GM10266 (cell line): ENCODE measurements around the gene DCAKD.

Experiments
- DNase-seq: peaks from one replicate; pipeline ENCODE4 v3.0.0; 2012; ENCODE audit errors: extremely low spot score
- CTCF ChIP-seq: IDR thresholded peaks from 2 replicates; pipeline ENCODE4 v1.5.1; 2012; ENCODE audit warnings: mild to moderate bottlenecking, low read depth; ENCODE audit not compliant: control insufficient read depth, insufficient read depth; ENCODE audit errors: missing control alignments

DCAKD gene

DNA sequence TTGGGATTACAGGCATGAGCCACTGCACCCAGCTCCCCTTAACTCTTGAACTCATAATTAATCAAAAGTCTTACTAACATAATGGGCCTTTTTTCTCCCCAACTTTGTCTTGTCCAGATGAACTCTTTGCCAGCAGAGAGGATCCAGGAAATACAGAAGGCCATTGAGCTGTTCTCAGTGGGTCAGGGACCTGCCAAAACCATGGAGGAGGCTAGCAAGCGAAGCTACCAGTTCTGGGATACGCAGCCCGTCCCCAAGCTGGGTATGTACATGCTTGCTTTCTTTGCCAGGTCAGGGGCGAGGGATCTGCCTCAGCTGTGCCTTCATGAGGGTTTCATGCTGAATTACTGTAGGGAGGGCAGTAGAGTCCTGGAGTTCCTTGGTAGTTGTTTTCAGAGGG, 35.0 kb upstream of the DCAKD start:
- TF ChIP-seq CTCF, result no peak
- DNase-seq, result no peak

- TF ChIP-seq CTCF, result no peak
Measured at GRCh38 chr17:45081047-45081703, 29.7 kb upstream of the DCAKD start.

DNA sequence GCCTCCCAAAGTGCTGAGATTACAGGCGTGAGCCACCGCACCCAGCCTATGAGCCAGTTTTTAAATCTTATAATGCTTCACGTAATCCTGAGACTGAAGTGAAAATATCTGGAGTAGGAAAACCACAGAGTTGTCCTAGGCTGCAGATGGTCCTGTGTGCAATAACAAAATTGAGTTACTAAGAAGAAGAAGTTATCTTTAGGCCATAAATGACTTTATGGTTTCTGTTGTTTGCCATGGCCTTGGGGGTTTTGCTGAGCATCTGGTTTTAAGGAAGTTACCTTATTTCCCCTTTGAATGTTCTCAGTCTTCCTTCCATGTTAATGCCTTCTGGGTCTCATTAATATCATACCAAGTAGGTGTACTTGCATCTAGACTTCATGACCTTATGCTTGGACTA, 26.2 kb upstream of the DCAKD start:
- DNase-seq, result peak; percentile 38

More at GRCh38 chr17:45081047-45081703, 29.7 kb upstream of the DCAKD start:
- DNase-seq, result no peak

GRCh38 chr17:45073414-45074070, 22.1 kb upstream of the DCAKD start:
- no peak for TF ChIP-seq CTCF
- DNase-seq, result no peak

More for the DNA sequence above, 26.2 kb upstream of the DCAKD start:
- no peak for TF ChIP-seq CTCF

GRCh38 chr17:45070809-45071208, 19.4 kb upstream of the DCAKD start:
- no peak for DNase-seq
- TF ChIP-seq CTCF, result no peak

- DNase-seq, result no peak
- TF ChIP-seq CTCF, result no peak
Measured at GRCh38 chr17:45070001-45070400, 18.6 kb upstream of the DCAKD start.

- no peak for TF ChIP-seq CTCF
Measured at GRCh38 chr17:45067637-45068036, 16.2 kb upstream of the DCAKD start.

More at GRCh38 chr17:45067637-45068036, 16.2 kb upstream of the DCAKD start:
- no peak for DNase-seq
